Glutamatergic neuron (in vitro differentiated cells): Measurements from ENCODE around the gene NRARP. TPM values are rescaled to one million over a fixed set of nuclear protein-coding genes. Genes with fewer than 3 reads are reported as not detected.

ENCODE experiments used
- DNase-seq: peaks from one replicate; pipeline ENCODE4 v3.0.0; 2022
- H3K27ac Mint-ChIP-seq: one replicate; pipeline ENCODE4 v1.8.0; 2020; ENCODE audit warnings: mild to moderate bottlenecking, mixed read lengths, inconsistent platforms; ENCODE audit not compliant: unreplicated experiment
- H3K27me3 Mint-ChIP-seq: one replicate; pipeline ENCODE4 v1.8.0; 2020; ENCODE audit warnings: mild to moderate bottlenecking, moderate library complexity, mixed read lengths, inconsistent platforms; ENCODE audit not compliant: unreplicated experiment
- H3K36me3 Mint-ChIP-seq: one replicate; pipeline ENCODE4 v1.8.0; 2020; ENCODE audit warnings: mild to moderate bottlenecking, mixed read lengths, inconsistent platforms; ENCODE audit not compliant: unreplicated experiment
- H3K4me1 Mint-ChIP-seq: one replicate; pipeline ENCODE4 v1.8.0; 2020; ENCODE audit warnings: mild to moderate bottlenecking, low read depth, mixed read lengths, inconsistent platforms; ENCODE audit not compliant: unreplicated experiment
- H3K4me3 Mint-ChIP-seq: one replicate; pipeline ENCODE4 v1.8.0; 2020; ENCODE audit warnings: mild to moderate bottlenecking, mixed read lengths, inconsistent platforms; ENCODE audit not compliant: unreplicated experiment
- H3K9me3 Mint-ChIP-seq: one replicate; pipeline ENCODE4 v1.8.0; 2020; ENCODE audit warnings: mild to moderate bottlenecking, moderate library complexity, mixed read lengths, inconsistent platforms; ENCODE audit not compliant: unreplicated experiment
- CTCF ChIP-seq: fragments of 200-600 bp; sonication (generic); IDR thresholded peaks from one replicate; pipeline ENCODE4 v1.5.0; 2021; ENCODE audit not compliant: partially characterized antibody, unreplicated experiment
- total RNA-seq: library from RNA; stranded (reverse); fragmentation: NEBNext Ultra II Directional; extraction: Animal tissue kit (Norgen Biotek cat#: 25700); gene quantifications from one replicate; pipeline ENCODE4 v1.2.1, GENCODE V29; 2021; ENCODE audit not compliant: unreplicated experiment

Gene NRARP
- total RNA-seq, 1 donor from 2014 or later = 15.2 TPM

- no peak overlapping the region for H3K27ac Mint-ChIP-seq
- peaks cover 5% of the 10 kb centered on the region for H3K9me3 Mint-ChIP-seq
- H3K36me3 Mint-ChIP-seq = no peaks in the 10 kb centered on the region
- no peak for TF ChIP-seq CTCF
- no peaks in the 10 kb centered on the region for H3K4me1 Mint-ChIP-seq
- no peak for DNase-seq
- no peak overlapping the region for H3K4me3 Mint-ChIP-seq
- peaks cover 5% of the 10 kb centered on the region for H3K27me3 Mint-ChIP-seq
These were observed 35.3 kb downstream of the NRARP start for GRCh38 chr9:137266585-137267453.

- Mint-ChIP-seq H3K4me3 (no peak overlapping the region), H3K9me3 (peaks cover 7% of the 10 kb centered on the region), H3K27me3 (peaks cover 3% of the 10 kb centered on the region), H3K4me1 (no peaks in the 10 kb centered on the region), H3K36me3 (no peaks in the 10 kb centered on the region), H3K27ac (no peak overlapping the region)
- DNase-seq = no peak
- no peak for TF ChIP-seq CTCF
These were observed 35.9 kb downstream of the NRARP start for GRCh38 chr9:137266162-137266527.

DNA sequence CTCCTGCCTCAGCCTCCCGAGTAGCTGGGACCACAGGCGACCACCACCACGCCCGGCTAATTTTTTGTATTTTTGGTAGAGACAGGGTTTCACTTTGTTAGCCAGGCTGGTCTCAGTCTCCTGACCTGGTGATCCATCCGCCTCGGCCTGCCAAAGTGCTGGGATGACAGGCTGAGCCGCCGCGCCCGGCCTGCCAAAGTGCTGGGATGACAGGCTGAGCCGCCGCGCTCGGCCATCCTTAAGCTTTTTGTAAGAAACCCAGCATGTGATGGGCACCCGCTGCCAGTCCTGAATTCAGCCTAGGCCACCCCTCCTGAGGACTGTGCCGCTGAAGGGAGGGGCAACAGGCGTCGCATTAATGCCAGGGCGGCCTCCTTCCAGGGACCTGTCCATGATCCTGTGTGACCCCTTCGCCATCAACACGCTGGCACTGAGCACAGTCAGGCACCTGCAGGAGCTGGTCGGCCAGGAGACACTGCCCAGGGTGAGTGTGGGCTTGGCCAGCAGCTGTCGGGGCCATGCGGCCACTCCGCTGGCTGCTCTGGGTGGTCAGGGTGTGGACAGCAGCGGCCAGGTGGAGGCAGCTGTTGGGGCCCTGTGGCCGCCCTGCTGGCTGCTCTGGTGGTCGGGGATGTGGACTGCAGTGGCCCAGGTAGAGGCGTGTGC, 36.4 kb downstream of the NRARP start:
- no peak overlapping the region for H3K27ac Mint-ChIP-seq
- peaks cover 7% of the 10 kb centered on the region for H3K9me3 Mint-ChIP-seq
- TF ChIP-seq CTCF = no peak
- DNase-seq = no peak
- H3K4me3 Mint-ChIP-seq = no peak overlapping the region
- peaks cover 3% of the 10 kb centered on the region for H3K27me3 Mint-ChIP-seq
- no peaks in the 10 kb centered on the region for H3K36me3 Mint-ChIP-seq
- H3K4me1 Mint-ChIP-seq = no peaks in the 10 kb centered on the region

GRCh38 chr9:137264067-137264466, 38.0 kb downstream of the NRARP start:
- no peak overlapping the region for H3K4me3 Mint-ChIP-seq
- H3K27me3 Mint-ChIP-seq = peaks cover 3% of the 10 kb centered on the region
- no peak for TF ChIP-seq CTCF
- H3K4me1 Mint-ChIP-seq = no peaks in the 10 kb centered on the region
- peaks cover 7% of the 10 kb centered on the region for H3K9me3 Mint-ChIP-seq
- no peaks in the 10 kb centered on the region for H3K36me3 Mint-ChIP-seq
- no peak for DNase-seq
- H3K27ac Mint-ChIP-seq = no peak overlapping the region

DNA sequence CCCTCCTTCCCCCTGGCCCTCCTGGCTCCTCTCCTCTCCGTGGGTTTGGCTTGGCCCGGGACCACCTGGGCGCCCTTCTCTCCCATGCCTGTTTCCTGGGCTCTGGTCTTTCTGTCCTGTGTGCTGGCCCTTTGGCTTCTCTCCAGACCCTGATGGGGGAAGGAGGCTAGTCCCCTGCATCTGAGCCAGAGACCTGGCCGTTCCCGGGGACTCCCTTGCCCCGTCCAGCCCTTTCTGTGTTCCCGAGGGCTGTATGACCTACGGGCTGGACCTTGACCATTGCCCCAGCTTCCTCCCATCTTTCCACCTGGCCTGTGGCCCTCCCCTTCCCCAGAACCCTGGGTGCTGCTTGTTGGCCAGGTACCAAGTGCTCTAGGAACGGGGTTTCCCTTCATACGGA, 38.6 kb downstream of the NRARP start:
- no peak for TF ChIP-seq CTCF
- Mint-ChIP-seq H3K27me3 (peaks cover under 1% of the 10 kb centered on the region), H3K36me3 (no peaks in the 10 kb centered on the region)

More for the DNA sequence above, 38.6 kb downstream of the NRARP start:
- Mint-ChIP-seq H3K27ac (no peak overlapping the region), H3K4me3 (no peak overlapping the region), H3K4me1 (no peaks in the 10 kb centered on the region), H3K9me3 (peaks cover 6% of the 10 kb centered on the region)
- no peak for DNase-seq
